NT2/D1 (cell line): Measurements from ENCODE around the gene ZNF225.
A peak's percentile ranks its signal among the peaks of the same experiment; 100 is the strongest.
"Not testable (repeated sequence)": the region's sequence is repeated elsewhere in the genome, so short reads cannot be mapped to it uniquely, and the experiment has no call there.

ENCODE experiments used
- DNase-seq: peaks from one replicate; pipeline ENCODE4 v3.0.0-alpha.2; 2011; ENCODE audit warnings: low read depth, low spot score
- H3K27me3 ChIP-seq: 2 replicates; pipeline ENCODE4 v1.6.0; 2011; ENCODE audit warnings: mild to moderate bottlenecking; ENCODE audit not compliant: insufficient read length, insufficient read depth
- H3K36me3 ChIP-seq: 2 replicates; pipeline ENCODE4 v1.6.1; 2011; ENCODE audit warnings: mild to moderate bottlenecking, low read length, mixed read lengths; ENCODE audit not compliant: insufficient read depth, insufficient read length
- H3K4me1 ChIP-seq: 2 replicates; pipeline ENCODE4 v1.5.1; 2011; ENCODE audit not compliant: insufficient read depth, insufficient read length
- H3K4me3 ChIP-seq: 2 replicates; pipeline ENCODE4 v1.5.1; 2011; ENCODE audit warnings: low read depth; ENCODE audit not compliant: insufficient read length
- H3K9ac ChIP-seq: 2 replicates; pipeline ENCODE4 v1.6.0; 2011; ENCODE audit warnings: low read depth; ENCODE audit not compliant: insufficient read length
- H3K9me3 ChIP-seq: 2 replicates; pipeline ENCODE4 v1.5.1; 2011; ENCODE audit warnings: mild to moderate bottlenecking, low read length; ENCODE audit not compliant: insufficient read depth
- SUZ12 ChIP-seq: IDR thresholded peaks from 2 replicates; pipeline ENCODE4 v1.6.1; 2011; ENCODE audit not compliant: insufficient read length, insufficient read depth; ENCODE audit errors: extremely low read depth
- YY1 ChIP-seq: IDR thresholded peaks from 2 replicates; pipeline ENCODE4 v1.6.1; 2011; ENCODE audit not compliant: insufficient read length, insufficient read depth
- ZNF274 ChIP-seq: IDR thresholded peaks from 2 replicates; pipeline ENCODE4 v1.6.1; 2011; ENCODE audit warnings: mild to moderate bottlenecking, low read depth, low read length

The ZNF225 gene

GRCh38 chr19:44093931-44094765 is 19.1 kb upstream of the ZNF225 start, which contains the start of gene ZNF224:
Gene ZNF224, plus strand, starts transcription at chr19:44094361. Its CDS starts 3,513 bp downstream, at chr19:44097874.
- no peaks in the 10 kb centered on the region for H3K4me1 ChIP-seq
- peak; percentile 66 for DNase-seq
- peaks cover 8% of the 10 kb centered on the region for H3K36me3 ChIP-seq
- H3K4me3 ChIP-seq = peak within 1 kb of the TSS; percentile 86
- H3K27me3 ChIP-seq = no peaks in the 10 kb centered on the region
- no peak for TF ChIP-seq SUZ12
- TF ChIP-seq ZNF274 = no peak
- TF ChIP-seq YY1 = no peak
- no peaks in the 10 kb centered on the region for H3K9me3 ChIP-seq
- H3K9ac ChIP-seq = peak within 1 kb of the TSS; percentile 89

- peaks cover 43% of the 10 kb centered on the region for H3K36me3 ChIP-seq
- TF ChIP-seq ZNF274 (no peak), YY1 (no peak), SUZ12 (no peak)
- no peaks in the 10 kb centered on the region for H3K27me3 ChIP-seq
- no peak overlapping the region for H3K9ac ChIP-seq
- DNase-seq = no peak
- H3K4me3 ChIP-seq = no peak overlapping the region
- no peaks in the 10 kb centered on the region for H3K4me1 ChIP-seq
- H3K9me3 ChIP-seq = peaks cover 45% of the 10 kb centered on the region
These were observed 5.4 kb upstream of the ZNF225 start for GRCh38 chr19:44107751-44108150.

- H3K4me3 ChIP-seq = no peak overlapping the region
- H3K9me3 ChIP-seq = peaks cover 45% of the 10 kb centered on the region
- H3K4me1 ChIP-seq = no peaks in the 10 kb centered on the region
- no peak for DNase-seq
- H3K36me3 ChIP-seq = peaks cover 37% of the 10 kb centered on the region
- TF ChIP-seq ZNF274 = no peak
- TF ChIP-seq SUZ12 = no peak
- TF ChIP-seq YY1 = no peak
- H3K9ac ChIP-seq = no peak overlapping the region
- no peaks in the 10 kb centered on the region for H3K27me3 ChIP-seq
These were observed 3.7 kb upstream of the ZNF225 start for GRCh38 chr19:44109458-44109857.

GRCh38 chr19:44111910-44112463 is 1.2 kb upstream of the ZNF225 start:
- no peaks in the 10 kb centered on the region for H3K4me1 ChIP-seq
- TF ChIP-seq SUZ12 = no peak
- TF ChIP-seq ZNF274 = no peak
- peak; percentile 63 for TF ChIP-seq YY1
- H3K27me3 ChIP-seq = no peaks in the 10 kb centered on the region
- peak overlapping the region; percentile 86 for H3K4me3 ChIP-seq
- peak overlapping the region; percentile 79 for H3K9ac ChIP-seq
- peak; percentile 79 for DNase-seq
- peaks cover 34% of the 10 kb centered on the region for H3K9me3 ChIP-seq
- peaks cover 36% of the 10 kb centered on the region for H3K36me3 ChIP-seq

GRCh38 chr19:44112802-44113137 is 429 bp upstream of the ZNF225 start:
- Histone ChIP-seq H3K9me3 (peaks cover 26% of the 10 kb centered on the region), H3K4me3 (peak overlapping the region; percentile 86), H3K36me3 (peaks cover 33% of the 10 kb centered on the region), H3K9ac (peak overlapping the region; percentile 79), H3K27me3 (no peaks in the 10 kb centered on the region), H3K4me1 (no peaks in the 10 kb centered on the region)
- DNase-seq = no peak
- TF ChIP-seq ZNF274 (no peak), YY1 (no peak), SUZ12 (no peak)

GRCh38 chr19:44113784-44114390 is 688 bp downstream of the ZNF225 start:
- Histone ChIP-seq H3K4me3 (peak overlapping the region; percentile 86), H3K27me3 (no peaks in the 10 kb centered on the region), H3K9me3 (peaks cover 15% of the 10 kb centered on the region; the same call in 1 of the 2 replicates), H3K4me1 (no peaks in the 10 kb centered on the region), H3K36me3 (peaks cover 32% of the 10 kb centered on the region), H3K9ac (peak overlapping the region; percentile 82)
- TF ChIP-seq SUZ12 = no peak
- TF ChIP-seq ZNF274 = no peak
- no peak for TF ChIP-seq YY1
- no peak for DNase-seq

GRCh38 chr19:44121162-44121561 is 8.0 kb downstream of the ZNF225 start:
- H3K9me3 ChIP-seq, H3K27me3 ChIP-seq, H3K4me3 ChIP-seq, DNase-seq, H3K4me1 ChIP-seq, H3K9ac ChIP-seq: not testable (repeated sequence)
- H3K36me3 ChIP-seq = peaks cover 31% of the 10 kb centered on the region
